NCI-H2107 (cell line): ENCODE measurements around the gene DNASE1L3.

Experiments
- DNase-seq: peaks from one replicate; lab custom pipeline; 2025; lab: John Stamatoyannopoulos, UW

Gene DNASE1L3

DNA sequence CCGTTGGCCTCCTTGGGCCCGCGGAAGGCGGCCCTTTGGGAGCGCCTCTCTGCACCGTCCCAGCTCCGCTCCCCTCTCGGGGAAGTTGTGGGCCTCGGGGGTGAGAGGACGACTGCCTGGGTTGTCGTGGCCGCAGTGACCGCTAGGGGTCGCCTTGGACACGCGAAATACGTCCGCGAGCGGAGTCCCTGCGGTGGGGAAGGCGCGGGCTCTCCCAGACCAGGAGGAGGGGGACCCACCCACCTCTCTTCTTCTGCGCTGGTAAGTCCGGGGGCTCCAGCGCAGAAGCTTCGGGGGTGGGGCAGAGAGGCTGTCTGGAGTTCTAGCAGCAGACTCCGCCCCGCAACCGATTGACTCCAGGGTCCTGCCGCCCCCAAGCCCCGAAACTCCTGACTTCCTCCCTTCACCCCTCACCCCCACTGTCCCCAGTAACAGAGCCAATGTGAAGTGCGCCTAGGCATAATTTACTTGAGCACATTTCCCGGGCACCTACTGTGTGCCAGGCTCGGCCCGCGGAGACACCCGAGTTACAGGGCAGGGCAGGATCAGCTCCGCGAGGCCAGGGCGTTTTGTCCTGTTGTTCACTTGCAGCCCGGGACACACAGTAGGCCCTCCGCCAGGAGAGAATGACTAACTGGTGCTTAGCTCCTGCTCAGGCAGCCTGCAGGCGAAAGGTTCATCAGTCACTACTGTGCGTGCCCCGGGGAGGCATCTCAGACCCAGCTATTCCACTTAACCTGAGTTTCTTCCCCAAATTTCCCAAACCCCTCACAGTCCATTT lies 32.8 kb downstream of the DNASE1L3 start:
- no peak for DNase-seq

DNA sequence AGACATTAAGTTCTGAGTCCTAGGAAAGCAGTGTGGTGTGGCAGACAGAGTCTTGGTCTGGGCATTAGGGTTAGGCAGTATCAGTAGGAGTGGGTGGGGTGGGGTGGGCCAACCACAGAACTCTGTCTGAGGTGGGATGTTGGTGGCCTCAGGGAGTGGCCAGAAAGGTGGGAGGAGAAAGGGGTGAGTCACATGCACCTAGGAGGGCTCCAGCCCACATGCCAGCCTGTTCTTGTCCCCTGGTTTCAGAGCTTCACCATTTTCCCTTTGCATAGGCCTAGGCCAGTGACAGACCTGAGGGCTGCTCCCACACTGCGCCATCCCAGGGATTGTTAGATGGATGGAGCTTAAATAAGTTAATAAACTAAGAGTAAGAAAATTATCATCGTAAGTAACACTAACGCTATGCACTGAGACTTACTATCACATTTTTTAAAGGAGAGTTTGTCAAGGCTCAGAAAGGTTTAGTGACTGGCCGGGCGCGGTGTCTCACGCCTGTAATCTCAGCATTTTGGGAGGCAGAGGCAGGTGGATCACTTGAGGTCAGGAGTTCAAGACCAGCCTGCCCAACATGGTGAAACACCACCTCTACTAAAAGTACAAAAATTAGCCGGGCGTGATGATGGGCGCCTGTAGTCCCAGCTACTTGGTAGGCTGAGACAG lies 33.8 kb downstream of the DNASE1L3 start:
- no peak for DNase-seq

DNA sequence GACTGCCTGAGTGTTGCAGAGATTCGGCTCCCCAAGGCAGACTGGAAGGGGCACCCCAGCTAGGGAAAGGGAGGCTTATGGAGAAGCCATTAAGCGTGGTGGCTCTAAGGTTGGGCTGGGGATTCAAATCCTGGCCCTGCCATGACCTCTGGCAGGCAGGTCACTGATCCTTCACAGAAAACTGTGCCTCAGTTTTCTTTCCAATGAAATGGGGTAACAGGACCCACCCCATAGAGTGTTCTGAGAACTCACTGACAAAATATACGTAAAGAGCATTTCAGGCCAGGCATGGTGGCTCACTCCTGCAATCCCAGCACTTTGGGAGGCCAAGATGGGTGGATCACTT lies 34.6 kb downstream of the DNASE1L3 start:
- no peak for DNase-seq

DNA sequence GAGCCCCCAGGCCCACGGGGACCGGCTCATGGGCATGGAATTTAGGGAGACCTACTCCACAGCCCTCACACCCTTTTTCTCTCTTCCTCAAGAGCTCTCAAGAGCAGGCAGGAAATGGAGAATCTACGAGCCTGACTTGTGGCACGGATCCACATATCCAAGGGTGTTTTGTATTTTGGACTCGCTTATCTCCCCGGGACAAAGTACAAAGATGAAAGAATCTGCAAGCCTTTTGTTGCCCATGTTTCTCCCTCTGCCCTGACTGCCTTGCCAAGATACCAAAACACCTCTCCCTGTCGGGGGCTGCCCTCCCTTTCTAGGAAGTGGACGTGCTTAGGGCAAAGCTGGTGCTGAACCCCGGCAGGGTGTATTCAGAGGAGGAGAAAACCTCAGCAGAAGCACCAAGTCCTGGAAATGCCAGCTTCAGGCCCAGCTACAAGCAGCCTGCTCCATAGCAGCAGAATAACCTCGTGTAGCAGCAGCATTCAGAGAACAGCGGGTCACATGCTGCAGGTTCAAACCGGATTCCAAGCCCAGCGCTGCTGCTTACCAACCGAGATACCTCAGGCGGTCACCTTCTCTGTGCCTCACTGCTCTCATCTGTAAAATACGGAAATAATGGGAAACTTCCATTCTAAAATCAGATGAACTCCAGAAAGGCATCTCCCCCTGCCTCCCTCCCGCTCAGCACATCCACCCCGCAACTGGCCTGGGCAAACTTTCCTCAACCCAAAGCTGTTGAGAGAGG lies 35.2 kb downstream of the DNASE1L3 start:
- no peak for DNase-seq

DNA sequence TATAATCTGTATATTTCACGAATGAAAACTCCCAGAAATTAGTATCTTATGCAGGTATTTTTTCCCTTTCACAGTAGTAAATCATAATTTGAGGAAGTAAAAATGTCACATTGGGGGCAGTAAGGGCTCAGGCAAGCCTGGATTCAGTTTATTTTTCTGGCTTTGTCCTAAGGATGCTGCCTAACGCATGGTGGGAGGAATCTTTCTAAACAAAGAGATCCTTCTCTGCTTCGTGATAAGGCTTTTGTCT lies 35.7 kb downstream of the DNASE1L3 start:
- no peak for DNase-seq

DNA sequence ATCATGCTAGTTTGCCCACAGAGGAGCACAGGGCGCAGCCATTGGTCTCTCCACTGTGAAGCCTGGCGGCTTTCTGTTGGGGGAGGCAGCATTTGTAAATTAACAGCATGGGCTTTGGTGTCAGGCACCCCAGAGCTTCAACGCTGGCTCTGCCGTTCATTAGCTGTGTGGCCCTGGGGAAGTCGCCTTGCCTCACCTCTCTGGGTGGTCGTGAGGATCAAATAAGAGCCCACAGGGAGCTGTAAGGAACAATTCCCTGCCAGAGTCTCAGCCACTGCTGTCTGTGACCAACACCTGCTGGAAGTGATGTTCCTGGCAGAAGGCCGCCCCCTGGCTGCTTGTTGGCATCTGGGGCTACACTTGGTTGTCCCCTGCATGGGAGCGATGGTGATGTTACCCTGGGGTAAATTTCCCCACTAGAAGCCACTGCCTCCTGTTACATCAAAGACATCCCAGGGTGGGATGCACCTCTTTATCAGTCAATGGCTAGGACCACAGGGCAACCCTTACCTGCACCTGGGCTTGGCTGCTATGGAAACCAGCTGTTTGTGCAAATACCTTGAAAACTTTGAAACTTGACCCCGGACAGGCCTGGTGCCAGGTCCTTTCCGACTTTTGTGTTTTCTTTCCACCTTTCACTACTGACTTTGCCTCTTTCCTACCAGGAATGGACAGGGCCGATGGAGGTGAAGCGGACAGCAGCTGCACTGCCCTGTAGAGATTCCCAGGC lies 36.9 kb downstream of the DNASE1L3 start:
- DNase-seq = no peak

DNA sequence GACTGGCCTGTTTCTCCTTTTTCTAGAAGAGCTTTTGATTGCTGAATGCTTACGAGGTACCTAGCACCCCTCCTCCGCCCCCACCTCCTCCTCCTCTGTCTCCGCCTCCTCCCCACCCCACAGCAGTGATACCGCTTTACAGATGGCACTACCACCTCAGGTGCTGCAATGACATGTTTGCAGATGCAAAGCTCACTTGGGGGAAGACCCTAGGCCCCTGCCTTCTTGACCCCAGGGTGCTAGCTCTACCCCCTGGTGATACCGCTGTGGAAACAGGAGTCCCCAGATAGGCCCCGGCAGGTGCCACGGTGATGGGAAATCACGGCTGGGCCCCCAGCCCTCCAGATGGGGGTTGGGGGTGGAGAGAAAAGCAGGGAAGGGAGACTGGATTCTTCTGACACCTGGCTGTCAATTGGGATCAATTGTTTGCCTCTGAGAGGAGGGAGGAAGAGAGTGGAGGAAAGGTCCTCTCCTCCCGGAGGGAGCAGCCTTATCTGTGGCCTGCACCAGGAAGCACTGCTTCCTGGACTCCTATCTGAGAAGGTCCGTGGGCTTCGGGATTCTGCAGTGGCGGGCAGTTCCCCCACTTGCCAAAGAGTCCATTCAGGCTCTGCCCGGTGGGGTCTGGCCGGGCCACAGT lies 37.6 kb downstream of the DNASE1L3 start:
- no peak for DNase-seq

DNA sequence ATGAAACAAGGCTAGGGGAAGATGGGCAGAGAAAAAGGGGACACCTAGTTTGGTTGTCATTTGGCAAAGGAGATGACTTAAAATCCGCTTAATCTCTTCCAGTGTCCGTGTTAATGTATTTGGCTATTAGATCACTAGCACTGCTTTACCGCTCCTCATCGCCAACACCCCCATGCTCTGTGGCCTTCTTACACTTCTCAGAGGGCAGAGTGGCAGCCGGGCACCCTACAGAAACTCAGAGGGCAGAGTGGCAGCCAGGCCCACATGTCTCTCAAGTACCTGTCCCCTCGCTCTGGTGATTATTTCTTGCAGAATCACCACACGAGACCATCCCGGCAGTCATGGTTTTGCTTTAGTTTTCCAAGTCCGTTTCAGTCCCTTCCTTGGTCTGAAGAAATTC lies 39.6 kb downstream of the DNASE1L3 start:
- no peak for DNase-seq

DNA sequence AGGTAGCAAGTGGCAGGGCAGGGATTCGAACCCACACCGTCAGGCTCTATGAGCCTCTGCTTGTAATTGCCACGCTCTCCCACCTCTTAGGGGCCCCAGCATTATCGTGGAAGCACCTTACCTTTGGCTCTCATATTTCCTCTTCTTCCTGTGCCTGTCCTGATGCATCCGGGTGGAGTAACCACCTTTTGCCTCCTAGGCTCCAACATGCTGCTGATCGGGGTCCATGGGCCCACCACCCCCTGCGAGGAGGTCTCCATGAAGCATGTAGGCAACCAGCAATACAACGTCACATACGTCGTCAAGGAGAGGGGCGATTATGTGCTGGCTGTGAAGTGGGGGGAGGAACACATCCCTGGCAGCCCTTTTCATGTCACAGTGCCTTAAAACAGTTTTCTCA lies 40.4 kb downstream of the DNASE1L3 start:
- no peak for DNase-seq

DNA sequence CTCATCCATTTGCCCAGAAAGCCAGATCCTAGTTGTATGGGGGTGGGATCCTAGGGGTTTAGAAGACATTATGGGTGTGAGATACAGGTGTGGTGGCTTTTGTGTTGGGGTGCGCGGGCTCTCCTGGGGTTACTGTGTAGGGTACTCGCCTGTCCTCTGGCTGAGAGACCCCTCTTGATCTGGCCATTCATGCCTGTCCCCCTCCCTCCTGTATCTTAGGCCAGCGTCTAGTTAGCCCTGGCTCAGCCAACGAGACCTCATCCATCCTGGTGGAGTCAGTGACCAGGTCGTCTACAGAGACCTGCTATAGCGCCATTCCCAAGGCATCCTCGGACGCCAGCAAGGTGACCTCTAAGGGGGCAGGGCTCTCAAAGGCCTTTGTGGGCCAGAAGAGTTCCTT lies 41.4 kb downstream of the DNASE1L3 start:
- DNase-seq = no peak

DNA sequence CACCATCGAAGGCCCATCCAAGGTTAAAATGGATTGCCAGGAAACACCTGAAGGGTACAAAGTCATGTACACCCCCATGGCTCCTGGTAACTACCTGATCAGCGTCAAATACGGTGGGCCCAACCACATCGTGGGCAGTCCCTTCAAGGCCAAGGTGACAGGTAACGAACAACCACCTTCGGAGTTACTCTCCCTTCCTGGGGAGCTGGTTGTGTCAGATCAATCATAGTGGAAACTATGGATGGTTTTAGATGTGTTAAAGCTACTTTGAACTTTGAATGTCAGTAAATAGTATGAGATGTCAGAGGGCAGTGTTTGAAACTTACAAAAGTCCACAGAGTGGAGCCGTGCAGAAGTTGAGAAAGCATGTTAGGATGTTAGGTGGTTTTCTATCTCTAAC lies 42.3 kb downstream of the DNASE1L3 start:
- no peak for DNase-seq

DNA sequence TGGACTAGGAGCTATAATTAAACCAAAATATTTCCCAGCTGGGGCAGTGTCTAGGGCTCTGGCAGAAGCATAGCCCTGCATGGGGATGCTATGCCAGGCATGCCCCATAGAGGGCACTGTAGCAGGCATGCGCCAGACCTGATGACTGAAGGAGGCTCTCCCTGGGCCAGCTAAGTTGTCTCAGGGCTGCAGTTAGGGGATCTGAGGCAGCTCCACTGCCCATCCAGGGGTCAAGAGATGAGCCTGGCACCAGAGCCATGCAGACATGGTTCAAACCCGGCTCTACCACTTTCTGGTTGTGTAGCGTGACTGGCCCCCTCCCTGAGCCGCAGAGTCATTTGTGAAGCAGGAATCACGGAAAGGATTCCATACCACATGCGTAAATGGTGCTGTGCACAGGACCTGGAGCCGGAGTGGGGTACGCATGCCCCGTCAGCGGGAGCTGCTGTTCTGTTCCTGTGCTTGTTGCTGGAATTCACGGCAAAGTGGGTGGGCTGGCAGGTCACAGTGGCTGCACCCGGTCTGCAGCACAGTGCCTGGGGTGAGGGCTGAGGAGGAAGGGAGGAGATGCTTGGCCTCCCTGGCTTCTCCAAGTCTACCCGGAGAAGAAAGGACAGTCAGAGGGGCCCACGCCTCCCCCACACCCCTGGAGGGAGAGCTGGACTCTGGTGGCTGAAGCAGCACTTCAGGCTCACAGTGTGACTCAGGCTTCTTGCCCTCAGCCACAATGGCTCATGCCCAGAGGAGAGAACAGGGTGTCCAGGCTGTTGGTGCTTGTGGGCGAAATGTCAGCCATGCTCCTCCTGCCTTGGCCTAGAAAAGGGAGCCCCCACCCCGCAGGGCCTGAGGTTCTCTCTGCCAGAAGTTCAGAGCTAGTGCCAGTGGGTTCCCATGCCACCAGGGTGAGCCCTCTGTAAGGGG lies 43.1 kb downstream of the DNASE1L3 start:
- no peak for DNase-seq

DNA sequence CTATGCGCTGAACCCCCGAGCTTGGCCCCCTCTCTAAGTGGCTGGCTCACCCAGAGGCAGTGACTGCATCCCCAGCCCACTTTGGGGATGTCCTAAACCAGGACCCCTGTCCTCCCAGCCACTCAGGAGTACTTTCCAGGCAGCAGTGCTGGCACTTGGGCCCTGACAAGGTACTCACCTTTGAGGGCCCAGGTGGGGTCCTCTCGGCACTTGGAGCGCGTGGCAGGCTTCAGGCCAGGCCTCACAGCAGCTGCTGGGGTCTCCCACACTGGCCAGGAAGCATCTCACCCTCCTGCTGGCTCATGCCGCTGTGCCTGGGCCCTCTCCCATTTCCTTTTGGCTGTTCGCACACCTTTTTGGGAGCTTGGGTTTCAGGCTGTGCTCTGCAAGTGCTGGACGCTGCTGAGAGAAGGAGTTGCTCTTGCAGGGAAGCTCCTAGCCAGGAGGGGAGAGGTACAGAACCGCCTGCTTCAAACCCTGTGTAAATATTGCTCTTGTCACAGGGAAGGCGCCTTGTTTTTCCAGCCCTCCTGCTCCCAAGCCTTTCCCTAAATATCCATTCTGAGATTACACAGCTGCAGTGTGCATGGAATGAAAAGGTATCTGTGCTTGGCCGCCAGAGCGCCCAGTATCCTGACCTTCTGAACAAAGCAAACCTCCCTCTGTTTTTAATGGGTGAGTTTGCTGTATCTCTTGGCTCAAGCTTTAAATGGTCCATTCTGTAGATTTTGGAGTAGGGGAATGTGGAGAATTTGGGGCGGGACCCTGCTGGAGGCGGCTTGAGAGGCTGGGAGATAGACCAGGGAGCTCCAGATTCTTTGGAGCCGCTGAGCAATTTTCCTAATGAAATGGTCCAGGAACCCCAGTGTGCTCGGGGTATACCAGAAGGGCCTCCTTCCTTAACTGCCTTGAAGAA lies 45.6 kb downstream of the DNASE1L3 start:
- no peak for DNase-seq

DNA sequence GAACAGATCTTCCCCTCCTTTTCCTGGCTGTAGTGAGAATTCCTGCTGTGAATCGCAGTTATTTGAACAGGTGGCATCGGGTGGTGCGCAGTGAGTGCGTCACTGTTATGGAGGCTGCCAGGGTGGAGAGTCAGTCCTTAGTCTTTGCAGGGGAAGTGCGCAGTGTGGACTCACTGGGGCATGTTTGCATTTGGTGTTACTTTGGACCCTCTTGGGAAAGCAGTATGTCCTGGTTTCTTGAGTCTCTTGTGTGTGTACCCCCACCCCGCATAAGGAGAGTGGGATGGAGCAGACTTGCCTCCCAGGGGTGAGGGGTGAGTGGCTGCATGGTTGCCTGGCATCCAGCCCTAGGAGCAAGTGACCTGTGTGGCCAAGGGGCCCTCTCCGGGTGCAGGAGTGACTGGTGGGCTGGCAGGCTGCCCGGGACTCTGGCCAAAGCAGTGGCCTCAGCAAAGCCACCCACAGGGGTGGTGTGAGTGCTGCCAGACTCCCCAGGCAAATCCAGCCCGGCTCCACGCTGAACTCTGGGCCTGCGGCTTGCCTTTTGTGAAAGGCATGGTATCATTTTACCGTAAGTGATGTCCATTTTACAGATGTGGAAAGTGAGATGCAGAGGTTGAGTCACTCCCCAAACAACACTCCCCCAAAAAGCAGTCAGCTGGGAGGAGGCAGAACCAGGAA lies 46.4 kb downstream of the DNASE1L3 start:
- DNase-seq = no peak

DNA sequence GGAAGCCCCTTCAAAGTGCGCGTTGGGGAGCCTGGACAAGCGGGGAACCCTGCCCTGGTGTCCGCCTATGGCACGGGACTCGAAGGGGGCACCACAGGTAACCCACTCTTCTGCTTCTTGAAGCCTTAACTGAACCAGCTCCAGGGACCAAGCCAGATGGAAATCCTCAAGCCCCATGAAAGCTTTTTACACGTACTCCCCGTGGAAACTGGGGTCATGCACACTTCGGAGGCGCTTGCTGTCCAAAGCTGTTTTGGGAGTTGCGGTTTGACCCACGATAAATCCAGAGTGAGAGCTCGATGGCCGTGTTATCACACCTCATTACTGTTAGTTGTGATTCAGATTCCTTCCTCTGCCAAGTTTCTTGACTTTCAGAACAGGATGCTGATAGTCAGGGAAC lies 47.5 kb downstream of the DNASE1L3 start:
- DNase-seq = no peak

DNA sequence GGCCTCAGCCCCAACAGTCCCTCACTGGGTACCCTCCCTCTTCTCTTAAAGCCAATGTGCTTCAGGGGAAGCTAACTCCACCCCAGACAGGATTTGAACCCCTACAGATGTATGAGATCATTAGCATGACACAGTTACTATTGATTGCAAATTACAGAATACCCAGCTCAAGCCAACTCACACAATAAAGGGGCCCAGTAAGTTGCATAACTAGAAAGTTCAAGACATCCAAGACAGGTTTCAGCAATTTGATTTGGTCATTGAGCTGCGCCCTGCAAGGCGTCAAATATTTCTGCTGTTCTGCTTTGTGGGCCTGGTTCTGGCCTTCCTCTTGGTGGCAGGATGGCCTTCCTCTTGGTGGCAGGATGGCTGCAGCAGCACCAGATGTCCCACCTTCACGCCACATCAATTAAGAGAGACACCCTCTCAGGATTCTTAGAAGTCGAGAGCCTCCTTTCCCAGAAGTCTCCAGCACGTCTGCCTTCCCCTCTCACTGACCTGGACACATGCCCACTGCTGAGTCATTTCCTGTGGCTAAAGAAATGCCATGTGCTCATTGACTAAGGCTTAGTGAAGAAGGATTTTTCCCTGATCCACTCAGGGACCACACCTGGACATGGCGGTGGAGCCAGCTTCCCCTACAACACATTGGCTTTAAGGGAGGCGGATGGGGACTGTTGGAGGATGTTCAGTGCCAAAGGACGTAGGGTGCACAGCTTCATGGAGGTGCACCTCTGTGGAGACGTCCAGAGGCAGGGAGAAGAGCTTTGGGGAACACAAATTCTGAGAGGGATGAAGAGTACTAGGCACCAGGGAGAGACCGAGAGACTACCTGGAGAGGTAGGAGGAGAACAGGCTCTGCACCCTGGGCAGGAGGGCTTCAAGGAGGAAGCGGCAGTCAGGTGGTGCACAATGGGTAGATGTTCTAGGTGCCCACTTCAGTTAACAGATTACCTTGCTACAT lies 49.1 kb downstream of the DNASE1L3 start:
- DNase-seq = no peak

DNA sequence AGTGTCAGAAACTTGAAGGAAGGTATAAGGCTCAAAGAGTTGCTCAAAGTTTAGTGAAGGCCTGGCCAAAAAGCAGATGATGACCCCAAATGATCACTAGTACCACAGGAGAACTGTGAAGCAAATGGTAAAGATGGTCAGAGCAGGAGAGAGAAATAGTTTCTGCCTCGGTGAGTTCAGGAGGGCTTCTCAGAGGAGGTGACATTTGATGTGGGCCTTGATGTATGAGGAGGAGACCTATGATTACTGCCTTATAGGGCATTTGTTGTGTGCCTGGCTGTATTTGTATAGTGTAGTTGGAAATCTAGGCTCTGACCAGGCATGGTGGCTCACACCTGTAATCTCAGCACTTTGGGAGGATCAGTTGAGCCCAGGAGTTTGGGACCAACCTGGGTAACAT lies 50.4 kb downstream of the DNASE1L3 start:
- DNase-seq = no peak

DNA sequence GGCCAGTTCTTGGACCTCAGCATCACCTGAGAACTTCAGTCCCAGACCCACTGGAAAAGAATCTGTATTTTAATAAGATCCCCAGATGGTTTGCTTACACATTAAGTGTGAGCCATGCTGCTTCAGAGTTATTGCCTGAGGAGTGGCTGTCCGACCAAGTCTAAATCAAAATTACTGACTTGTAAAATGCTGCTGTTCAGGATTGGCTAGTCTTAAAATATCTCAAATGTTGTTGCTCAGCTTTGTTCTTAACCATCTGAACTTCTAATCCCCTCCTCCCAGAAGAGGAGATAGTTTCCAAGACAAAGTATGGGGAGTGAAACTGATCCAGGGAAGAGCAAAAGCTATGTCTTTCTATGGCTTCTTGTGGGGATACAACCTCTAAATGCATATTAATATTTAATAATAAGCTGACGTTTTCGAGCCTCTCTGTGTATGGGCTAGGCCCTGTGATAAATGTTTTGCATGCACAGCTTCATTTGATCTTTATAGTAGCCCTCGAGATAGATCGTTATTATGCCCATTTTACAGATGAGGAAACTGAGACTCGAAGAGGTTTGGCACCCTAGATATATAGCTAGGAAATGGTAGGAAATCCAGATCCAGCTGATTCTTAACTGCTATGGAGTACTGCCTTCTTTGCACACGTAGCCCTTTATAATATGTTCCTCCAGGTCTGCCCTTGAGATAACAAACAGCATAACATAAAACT lies 52.2 kb downstream of the DNASE1L3 start:
- DNase-seq = no peak
